GM12891 (cell line): Measurements from ENCODE around the gene GABBR1.

ENCODE experiments used
- PAX5 ChIP-seq: IDR thresholded peaks from 2 replicates; pipeline ENCODE4 v1.6.1; 2011; ENCODE audit warnings: low read length, moderate library complexity, mild to moderate bottlenecking; ENCODE audit not compliant: insufficient read depth, severe bottlenecking
- POLR2A ChIP-seq: IDR thresholded peaks from 2 replicates; pipeline ENCODE4 v1.6.1; 2011; ENCODE audit warnings: low read depth, low read length, control low read depth
- POLR2AphosphoS5 ChIP-seq: IDR thresholded peaks from 2 replicates; pipeline ENCODE4 v1.6.1; 2011; ENCODE audit warnings: low read depth, low read length, control low read depth
- TAF1 ChIP-seq: IDR thresholded peaks from 2 replicates; pipeline ENCODE4 v1.6.1; 2011; ENCODE audit warnings: low read depth, low read length, control low read depth

GRCh38 chr6:29557320-29557719 lies 75.7 kb downstream of the GABBR1 start:
- TF ChIP-seq TAF1 (no peak), POLR2AphosphoS5 (no peak), POLR2A (no peak), PAX5 (no peak)
